ENCODE results near the gene ABL1. TPM values are rescaled to one million over a fixed set of nuclear protein-coding genes. Genes with fewer than 3 reads are reported as not detected.

Gene ABL1
- total RNA-seq, 2 experiments from 2014 or later, result 30.2 to 33.0 TPM

DNA sequence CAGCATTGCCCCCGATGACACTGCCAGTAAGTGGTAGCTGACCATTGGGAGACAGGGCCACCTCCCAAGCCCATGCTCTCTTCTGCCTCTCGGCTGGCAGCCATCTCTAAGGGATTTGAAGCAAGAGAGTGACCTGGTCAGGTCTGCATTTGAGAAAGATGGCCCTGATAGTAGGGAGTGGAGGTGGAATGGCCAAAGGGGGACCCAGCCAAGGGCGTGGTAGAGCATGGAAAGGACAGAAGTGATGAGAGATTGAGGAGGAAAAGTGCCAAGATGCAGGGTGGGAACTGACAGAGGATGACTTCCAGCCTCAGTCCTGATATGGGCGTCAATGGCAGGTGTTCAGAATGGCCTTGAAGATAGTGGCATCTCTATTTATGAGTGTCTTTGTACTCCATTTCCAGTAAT, 9.0 kb downstream of the ABL1 start:
- Mint-ChIP-seq H3K27ac (no peak overlapping the region), H3K27me3 (no peaks in the 10 kb centered on the region), H3K4me1 (ENCODE audit: low read depth) (peaks cover 16% of the 10 kb centered on the region), H3K4me3 (no peak overlapping the region), H3K9me3 (no peaks in the 10 kb centered on the region), H3K36me3 (ENCODE audit: low read depth) (no peaks in the 10 kb centered on the region)
- DNase-seq, result no peak
- POLR2A ChIA-PET, result no interaction called here
- TF ChIP-seq, protein P1, sequence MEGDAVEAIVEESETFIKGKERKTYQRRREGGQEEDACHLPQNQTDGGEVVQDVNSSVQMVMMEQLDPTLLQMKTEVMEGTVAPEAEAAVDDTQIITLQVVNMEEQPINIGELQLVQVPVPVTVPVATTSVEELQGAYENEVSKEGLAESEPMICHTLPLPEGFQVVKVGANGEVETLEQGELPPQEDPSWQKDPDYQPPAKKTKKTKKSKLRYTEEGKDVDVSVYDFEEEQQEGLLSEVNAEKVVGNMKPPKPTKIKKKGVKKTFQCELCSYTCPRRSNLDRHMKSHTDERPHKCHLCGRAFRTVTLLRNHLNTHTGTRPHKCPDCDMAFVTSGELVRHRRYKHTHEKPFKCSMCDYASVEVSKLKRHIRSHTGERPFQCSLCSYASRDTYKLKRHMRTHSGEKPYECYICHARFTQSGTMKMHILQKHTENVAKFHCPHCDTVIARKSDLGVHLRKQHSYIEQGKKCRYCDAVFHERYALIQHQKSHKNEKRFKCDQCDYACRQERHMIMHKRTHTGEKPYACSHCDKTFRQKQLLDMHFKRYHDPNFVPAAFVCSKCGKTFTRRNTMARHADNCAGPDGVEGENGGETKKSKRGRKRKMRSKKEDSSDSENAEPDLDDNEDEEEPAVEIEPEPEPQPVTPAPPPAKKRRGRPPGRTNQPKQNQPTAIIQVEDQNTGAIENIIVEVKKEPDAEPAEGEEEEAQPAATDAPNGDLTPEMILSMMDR (IDR thresholded peaks at IDR 0.05), result no peak
- no peak for ATAC-seq
- intact Hi-C loops (cut with micrococcal nuclease), result no loop called here
- CTCF ChIA-PET, result interaction anchor here (0.9 kb wide), 1 partner anchor 73 kb away, joined by 3 read pairs; no protein-coding TSS in a partner anchor

DNA sequence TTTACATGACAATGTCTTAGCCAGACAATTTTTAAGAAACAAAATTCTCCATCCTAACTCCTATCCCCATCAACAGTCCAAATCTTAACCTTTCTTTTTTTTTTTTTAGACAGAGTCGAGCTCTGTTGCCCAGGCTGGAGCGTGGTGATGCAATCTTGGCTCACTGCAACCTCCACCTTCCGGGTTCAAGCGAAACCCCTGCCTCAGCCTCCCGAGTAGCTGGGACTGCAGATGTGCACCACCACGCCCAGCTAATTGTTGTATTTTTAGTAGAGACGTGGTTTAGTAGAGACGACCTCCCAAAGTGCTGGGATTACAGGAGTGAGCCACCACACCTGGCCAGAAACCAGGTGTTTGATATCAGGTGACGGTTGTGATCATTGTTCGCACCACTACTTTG, 10.2 kb downstream of the ABL1 start:
- no peaks in the 10 kb centered on the region for H3K27me3 Mint-ChIP-seq
- CTCF ChIA-PET, result interaction anchor here (1.2 to 1.4 kb wide), 3 partner anchors 21 to 136 kb away, joined by 3 to 7 read pairs (median 4); no protein-coding TSS in a partner anchor
- POLR2A ChIA-PET, result no interaction called here
- TF ChIP-seq, protein P1 (IDR thresholded peaks at IDR 0.05), result no peak
- H3K4me1 Mint-ChIP-seq (ENCODE audit: low read depth), result peaks cover 19% of the 10 kb centered on the region
- DNase-seq (no peak), ATAC-seq (no peak)
- H3K4me3 Mint-ChIP-seq, result no peak overlapping the region
- intact Hi-C loops (cut with micrococcal nuclease), result no loop called here
- H3K9me3 Mint-ChIP-seq, result no peaks in the 10 kb centered on the region
- H3K36me3 Mint-ChIP-seq (ENCODE audit: low read depth), result no peaks in the 10 kb centered on the region
- H3K27ac Mint-ChIP-seq, result no peak overlapping the region

DNA sequence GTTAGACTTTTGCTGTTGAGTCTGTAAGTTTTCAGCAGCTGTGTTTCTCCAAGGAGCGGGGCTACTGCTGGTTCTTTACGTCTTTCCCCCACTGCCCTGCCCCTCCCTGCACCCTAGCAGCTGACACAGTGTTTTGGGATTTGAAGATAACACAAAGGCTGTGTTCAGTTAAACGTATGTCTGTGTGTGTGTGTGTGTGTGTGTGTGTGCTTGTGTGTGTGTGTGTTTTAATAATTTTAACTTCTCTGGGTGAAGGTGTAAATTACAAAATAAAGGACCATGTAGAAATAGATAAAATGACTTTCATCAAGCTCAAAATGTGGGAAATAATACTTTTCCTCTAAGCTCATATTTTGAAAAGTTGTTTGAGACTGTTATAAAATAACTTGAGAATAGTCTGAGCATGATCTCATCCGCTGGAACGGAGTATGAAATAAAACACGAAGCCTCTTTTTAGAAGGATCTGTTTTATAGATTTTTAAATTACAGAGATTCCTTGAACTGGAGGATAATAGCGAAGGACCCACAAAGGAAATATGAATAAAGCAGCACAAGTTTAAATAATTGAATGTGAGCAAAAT, 10.9 kb downstream of the ABL1 start:
- POLR2A ChIA-PET, result interaction anchor here (0.6 kb wide), 1 partner anchor 213 kb away, joined by 3 read pairs; no protein-coding TSS in a partner anchor
- ATAC-seq, result no peak
- Mint-ChIP-seq H3K9me3 (no peaks in the 10 kb centered on the region), H3K27ac (no peak overlapping the region), H3K36me3 (ENCODE audit: low read depth) (no peaks in the 10 kb centered on the region), H3K27me3 (no peaks in the 10 kb centered on the region), H3K4me1 (ENCODE audit: low read depth) (peaks cover 17% of the 10 kb centered on the region), H3K4me3 (no peak overlapping the region)
- TF ChIP-seq, protein P1 (IDR thresholded peaks at IDR 0.05), result no peak
- intact Hi-C loops (cut with micrococcal nuclease), result no loop called here
- CTCF ChIA-PET, result interaction anchor here (1.2 to 1.6 kb wide), 5 partner anchors 10 to 145 kb away, joined by 3 to 7 read pairs (median 3); no protein-coding TSS in a partner anchor
- no peak for DNase-seq

DNA sequence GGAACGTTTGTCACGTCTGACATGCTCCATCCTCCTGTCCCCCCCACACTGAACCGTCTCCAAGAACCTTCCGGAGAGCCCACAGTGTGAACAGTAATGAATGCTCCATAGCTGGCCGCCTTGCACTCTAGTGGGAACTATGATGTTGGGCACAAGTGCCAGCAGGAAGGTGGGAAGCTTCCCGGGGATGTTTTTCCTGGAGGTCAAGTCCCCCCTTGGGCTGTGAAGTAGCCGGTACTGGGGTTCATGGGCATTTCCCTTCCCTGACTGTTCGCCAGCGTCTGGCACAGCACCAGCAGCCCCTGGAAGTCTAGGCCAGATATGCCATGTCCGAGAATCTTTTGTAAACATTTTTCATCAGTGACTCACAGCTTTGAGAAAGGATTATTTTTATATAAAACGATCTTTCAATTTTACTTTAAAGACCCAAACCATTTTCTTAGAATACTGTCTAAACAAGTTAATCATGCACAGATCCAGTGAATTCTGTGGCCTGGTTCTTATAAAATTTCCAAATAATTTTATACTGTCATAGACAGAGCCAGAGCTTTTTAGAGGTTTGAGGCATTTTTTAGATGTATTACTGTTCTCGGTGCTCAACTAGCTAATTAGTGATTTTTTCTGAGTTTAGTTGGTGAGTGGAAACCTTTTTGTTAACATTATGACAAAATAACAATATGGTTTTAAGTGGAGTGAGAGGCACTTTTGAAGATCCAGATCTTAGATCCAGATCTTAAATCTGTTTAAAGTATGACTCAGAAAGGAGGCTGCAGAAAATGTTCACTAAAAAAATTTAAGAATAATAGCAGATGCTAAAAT, 11.6 kb downstream of the ABL1 start:
- TF ChIP-seq, protein P1 (IDR thresholded peaks at IDR 0.05), result no peak
- intact Hi-C loops (cut with micrococcal nuclease), result no loop called here
- Mint-ChIP-seq H3K27me3 (no peaks in the 10 kb centered on the region), H3K36me3 (ENCODE audit: low read depth) (no peaks in the 10 kb centered on the region), H3K4me3 (no peak overlapping the region), H3K9me3 (no peaks in the 10 kb centered on the region), H3K27ac (no peak overlapping the region), H3K4me1 (ENCODE audit: low read depth) (peaks cover 16% of the 10 kb centered on the region)
- CTCF ChIA-PET, result interaction anchor here (0.8 to 1.6 kb wide), 5 partner anchors 10 to 145 kb away, joined by 3 to 4 read pairs (median 3); no protein-coding TSS in a partner anchor
- POLR2A ChIA-PET, result interaction anchor here (0.6 kb wide), 1 partner anchor 212 kb away, joined by 3 read pairs; no protein-coding TSS in a partner anchor
- DNase-seq (no peak), ATAC-seq (no peak)

All from activated CD8-positive, alpha-beta T cell treated with anti-CD3 and anti-CD28 coated beads for 36 hours (primary cell).